IgD-negative memory B cell (primary cell): ENCODE measurements around the gene PREX1. TPM values are rescaled to one million over a fixed set of nuclear protein-coding genes. Genes with fewer than 3 reads are reported as not detected.
"Not testable (repeated sequence)": the region's sequence is repeated elsewhere in the genome, so short reads cannot be mapped to it uniquely, and the experiment has no call there.

Experiments
- H3K27ac Mint-ChIP-seq, 3 donors: one replicate each; pipeline ENCODE4 v1.8.0; 2020 to 2022; ENCODE audit warnings: mild to moderate bottlenecking in 3 of 3, mixed read lengths in 3 of 3, moderate library complexity in 1 of 3
- H3K27me3 Mint-ChIP-seq: one replicate; pipeline ENCODE4 v1.8.0; 2021; ENCODE audit warnings: mixed read lengths
- H3K36me3 Mint-ChIP-seq: one replicate; pipeline ENCODE4 v1.8.0; 2020; ENCODE audit warnings: mild to moderate bottlenecking, mixed read lengths
- H3K4me1 Mint-ChIP-seq, 3 donors: one replicate each; pipeline ENCODE4 v1.8.0; 2020 to 2022; ENCODE audit warnings: mixed read lengths in 3 of 3, mild to moderate bottlenecking in 1 of 3
- H3K4me3 Mint-ChIP-seq, 4 donors: one replicate each; pipeline ENCODE4 v1.8.0; 2020 to 2022; ENCODE audit warnings: mild to moderate bottlenecking in 4 of 4, mixed read lengths in 4 of 4, moderate library complexity in 3 of 4
- H3K9me3 Mint-ChIP-seq, 3 donors: one replicate each; pipeline ENCODE4 v1.8.0; 2020 to 2021; ENCODE audit warnings: mixed read lengths in 3 of 3, mild to moderate bottlenecking in 1 of 3
- polyA plus RNA-seq: library from polyadenylated mRNA; unstranded; fragments of 300-500 nt; fragmentation: Illumina TruSeq; gene quantifications from one replicate; pipeline ENCODE4 v1.2.3, GENCODE V29; 2021

PREX1 gene
- 41.7 TPM for polyA plus RNA-seq

GRCh38 chr20:48827855-48828733 lies at the start of gene PREX1:
TSS of gene PREX1 (minus strand) at chr20:48827999. CDS start at chr20:48827860, 139 bp downstream.
- H3K36me3 Mint-ChIP-seq, result no peaks in the 10 kb centered on the region
- no peaks in the 10 kb centered on the region for H3K27me3 Mint-ChIP-seq
- peaks cover 38 to 48% (median 48%) of the 10 kb centered on the region in 3 donors for H3K4me1 Mint-ChIP-seq
- peak within 1 kb of the TSS; percentile 94 to 99 (median 97) for H3K4me3 Mint-ChIP-seq
- H3K27ac Mint-ChIP-seq, result peak within 1 kb of the TSS; percentile 91 to 97 (median 93)
- no peaks in the 10 kb centered on the region for H3K9me3 Mint-ChIP-seq

- Mint-ChIP-seq H3K27ac (peak overlapping the region in 1 of 3 donors; percentile 8), H3K4me1 (peaks cover 10 to 24% (median 12%) of the 10 kb centered on the region in 3 donors), H3K9me3 (no peaks in the 10 kb centered on the region), H3K4me3 (no peak overlapping the region), H3K36me3 (no peaks in the 10 kb centered on the region), H3K27me3 (no peaks in the 10 kb centered on the region)
Observed at GRCh38 chr20:48877304-48877703, 49.5 kb upstream of the PREX1 start.

- H3K9me3 Mint-ChIP-seq, result no peaks in the 10 kb centered on the region
- no peaks in the 10 kb centered on the region for H3K36me3 Mint-ChIP-seq
- peak overlapping the region in 1 of 4 donors; percentile 82 for H3K4me3 Mint-ChIP-seq
- H3K27me3 Mint-ChIP-seq, result no peaks in the 10 kb centered on the region
- peak overlapping the region in 1 of 3 donors; percentile 24 for H3K27ac Mint-ChIP-seq
- H3K4me1 Mint-ChIP-seq, result peaks cover 12 to 24% (median 15%) of the 10 kb centered on the region in 3 donors
Observed at GRCh38 chr20:48875914-48876240, 48.1 kb upstream of the PREX1 start.

- peak overlapping the region in 2 of 3 donors; percentile 5 to 24 for H3K27ac Mint-ChIP-seq
- H3K4me3 Mint-ChIP-seq, result peak overlapping the region in 2 of 4 donors; percentile 61 to 82
- H3K36me3 Mint-ChIP-seq, result no peaks in the 10 kb centered on the region
Observed at GRCh38 chr20:48875233-48875913, 47.6 kb upstream of the PREX1 start.

GRCh38 chr20:48869442-48869841 lies 41.6 kb upstream of the PREX1 start:
- not testable (repeated sequence) for H3K4me3 Mint-ChIP-seq, H3K36me3 Mint-ChIP-seq, H3K9me3 Mint-ChIP-seq, H3K27ac Mint-ChIP-seq, H3K27me3 Mint-ChIP-seq
- H3K4me1 Mint-ChIP-seq, result peaks cover 22 to 28% (median 26%) of the 10 kb centered on the region in 3 donors

More at GRCh38 chr20:48875233-48875913, 47.6 kb upstream of the PREX1 start:
- Mint-ChIP-seq H3K9me3 (no peaks in the 10 kb centered on the region), H3K27me3 (no peaks in the 10 kb centered on the region), H3K4me1 (peaks cover 12 to 24% (median 15%) of the 10 kb centered on the region in 3 donors)

GRCh38 chr20:48866936-48867335 lies 39.1 kb upstream of the PREX1 start:
- no peak overlapping the region for H3K4me3 Mint-ChIP-seq
- H3K4me1 Mint-ChIP-seq, result peaks cover 24 to 29% (median 26%) of the 10 kb centered on the region in 3 donors
- no peaks in the 10 kb centered on the region for H3K27me3 Mint-ChIP-seq
- H3K36me3 Mint-ChIP-seq, result no peaks in the 10 kb centered on the region
- no peaks in the 10 kb centered on the region for H3K9me3 Mint-ChIP-seq
- H3K27ac Mint-ChIP-seq, result no peak overlapping the region

- no peak overlapping the region for H3K27ac Mint-ChIP-seq
Observed at GRCh38 chr20:48864738-48865318, 37.0 kb upstream of the PREX1 start.

GRCh38 chr20:48864254-48864653 lies 36.5 kb upstream of the PREX1 start:
- Mint-ChIP-seq H3K27me3 (no peaks in the 10 kb centered on the region), H3K36me3 (no peaks in the 10 kb centered on the region), H3K4me1 (peaks cover 39 to 44% (median 40%) of the 10 kb centered on the region in 3 donors), H3K27ac (no peak overlapping the region), H3K9me3 (peaks cover 0 to 3% (median 0%) of the 10 kb centered on the region in 3 donors), H3K4me3 (peak overlapping the region in 1 of 4 donors; percentile 65)

More at GRCh38 chr20:48864738-48865318, 37.0 kb upstream of the PREX1 start:
- H3K27me3 Mint-ChIP-seq, result no peaks in the 10 kb centered on the region
- H3K9me3 Mint-ChIP-seq, result peaks cover 0 to 3% (median 0%) of the 10 kb centered on the region in 3 donors
- peaks cover 38 to 40% (median 39%) of the 10 kb centered on the region in 3 donors for H3K4me1 Mint-ChIP-seq
- H3K4me3 Mint-ChIP-seq, result peak overlapping the region in 1 of 4 donors; percentile 65
- no peaks in the 10 kb centered on the region for H3K36me3 Mint-ChIP-seq

GRCh38 chr20:48862279-48862678 lies 34.5 kb upstream of the PREX1 start:
- H3K4me3 Mint-ChIP-seq, result no peak overlapping the region
- H3K36me3 Mint-ChIP-seq, result no peaks in the 10 kb centered on the region
- H3K9me3 Mint-ChIP-seq, result peaks cover 0 to 3% (median 0%) of the 10 kb centered on the region in 3 donors
- no peaks in the 10 kb centered on the region for H3K27me3 Mint-ChIP-seq
- H3K27ac Mint-ChIP-seq, result peak overlapping the region in 1 of 3 donors; percentile 16
- peaks cover 39 to 46% (median 44%) of the 10 kb centered on the region in 3 donors for H3K4me1 Mint-ChIP-seq

GRCh38 chr20:48861444-48861843 lies 33.6 kb upstream of the PREX1 start:
- Mint-ChIP-seq H3K36me3 (no peaks in the 10 kb centered on the region), H3K4me3 (peak overlapping the region in 2 of 4 donors; percentile 76 to 78), H3K27me3 (no peaks in the 10 kb centered on the region), H3K9me3 (peaks cover 0 to 3% (median 0%) of the 10 kb centered on the region in 3 donors), H3K27ac (peak overlapping the region in 1 of 3 donors; percentile 44), H3K4me1 (peaks cover 35 to 47% (median 37%) of the 10 kb centered on the region in 3 donors)

- H3K9me3 Mint-ChIP-seq, result peaks cover 0 to 3% (median 0%) of the 10 kb centered on the region in 3 donors
- peaks cover 1% of the 10 kb centered on the region for H3K36me3 Mint-ChIP-seq
- no peak overlapping the region for H3K27ac Mint-ChIP-seq
- H3K4me1 Mint-ChIP-seq, result peaks cover 14 to 33% (median 33%) of the 10 kb centered on the region in 3 donors
- H3K27me3 Mint-ChIP-seq, result no peaks in the 10 kb centered on the region
- H3K4me3 Mint-ChIP-seq, result no peak overlapping the region
Observed at GRCh38 chr20:48858075-48858790, 30.4 kb upstream of the PREX1 start.

GRCh38 chr20:48856130-48856529 lies 28.3 kb upstream of the PREX1 start:
- Mint-ChIP-seq H3K9me3 (peaks cover 0 to 3% (median 0%) of the 10 kb centered on the region in 3 donors), H3K27me3 (no peaks in the 10 kb centered on the region), H3K27ac (no peak overlapping the region), H3K4me1 (peaks cover 4 to 24% (median 23%) of the 10 kb centered on the region in 3 donors), H3K36me3 (peaks cover 5% of the 10 kb centered on the region), H3K4me3 (no peak overlapping the region)

GRCh38 chr20:48855046-48855445 lies 27.2 kb upstream of the PREX1 start:
- H3K36me3 Mint-ChIP-seq, result peaks cover 5% of the 10 kb centered on the region
- no peak overlapping the region for H3K27ac Mint-ChIP-seq
- no peak overlapping the region for H3K4me3 Mint-ChIP-seq
- peaks cover 0 to under 1% (median 0%) of the 10 kb centered on the region in 3 donors for H3K9me3 Mint-ChIP-seq
- no peaks in the 10 kb centered on the region for H3K27me3 Mint-ChIP-seq
- H3K4me1 Mint-ChIP-seq, result peaks cover 0 to 17% (median 17%) of the 10 kb centered on the region in 3 donors

- Mint-ChIP-seq H3K9me3 (no peaks in the 10 kb centered on the region), H3K4me1 (peaks cover 3 to 11% (median 9%) of the 10 kb centered on the region in 3 donors), H3K27ac (no peak overlapping the region), H3K36me3 (peaks cover 5% of the 10 kb centered on the region), H3K4me3 (no peak overlapping the region), H3K27me3 (no peaks in the 10 kb centered on the region)
Observed at GRCh38 chr20:48852609-48853008, 24.8 kb upstream of the PREX1 start.
